ENCODE data around the gene SCN2B. TPM values are rescaled to one million over a fixed set of nuclear protein-coding genes. Genes with fewer than 3 reads are reported as not detected.

The SCN2B gene
- total RNA-seq, 1 donor from 2014 or later, result 0.39 TPM

GRCh38 chr11:118213201-118213600, 36.8 kb upstream of the SCN2B start:
- TF ChIP-seq CTCF (IDR thresholded peaks at IDR 0.05; ENCODE audit: partially characterized antibody, unreplicated experiment), result no peak
- Mint-ChIP-seq H3K27ac (ENCODE audit: unreplicated experiment) (no peak overlapping the region), H3K4me1 (ENCODE audit: low read depth, unreplicated experiment) (peaks cover 8% of the 10 kb centered on the region), H3K36me3 (ENCODE audit: unreplicated experiment) (no peaks in the 10 kb centered on the region), H3K27me3 (ENCODE audit: unreplicated experiment) (peaks cover 1% of the 10 kb centered on the region), H3K4me3 (ENCODE audit: unreplicated experiment) (no peak overlapping the region), H3K9me3 (ENCODE audit: unreplicated experiment) (peaks cover 1% of the 10 kb centered on the region)
- no peak for DNase-seq

DNA sequence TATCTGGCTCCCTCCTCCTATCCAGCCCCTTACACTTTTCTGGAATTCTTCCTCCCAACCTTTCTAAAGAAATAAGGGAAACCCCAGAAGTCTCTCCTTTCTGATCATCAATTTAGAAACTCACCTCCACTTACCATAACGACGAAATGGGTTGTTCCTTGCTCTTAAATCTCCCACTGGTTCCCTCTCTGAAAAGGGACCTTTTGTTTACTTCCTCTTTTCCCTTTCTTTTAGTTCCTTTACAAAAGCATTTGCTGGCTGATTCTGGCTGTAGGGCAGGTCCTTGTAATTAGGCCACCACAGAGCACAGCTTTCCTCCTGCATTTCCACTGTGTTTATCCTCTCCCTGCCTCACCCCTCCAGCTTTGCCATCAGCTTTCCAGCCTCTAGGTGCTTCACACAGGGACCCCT, 36.3 kb upstream of the SCN2B start:
- no peak for DNase-seq
- no peak overlapping the region for H3K27ac Mint-ChIP-seq (ENCODE audit: unreplicated experiment)
- peaks cover 1% of the 10 kb centered on the region for H3K9me3 Mint-ChIP-seq (ENCODE audit: unreplicated experiment)
- H3K36me3 Mint-ChIP-seq (ENCODE audit: unreplicated experiment), result no peaks in the 10 kb centered on the region
- H3K4me1 Mint-ChIP-seq (ENCODE audit: low read depth, unreplicated experiment), result peaks cover 8% of the 10 kb centered on the region
- peaks cover under 1% of the 10 kb centered on the region for H3K27me3 Mint-ChIP-seq (ENCODE audit: unreplicated experiment)
- no peak for TF ChIP-seq CTCF (IDR thresholded peaks at IDR 0.05; ENCODE audit: partially characterized antibody, unreplicated experiment)
- no peak overlapping the region for H3K4me3 Mint-ChIP-seq (ENCODE audit: unreplicated experiment)

DNA sequence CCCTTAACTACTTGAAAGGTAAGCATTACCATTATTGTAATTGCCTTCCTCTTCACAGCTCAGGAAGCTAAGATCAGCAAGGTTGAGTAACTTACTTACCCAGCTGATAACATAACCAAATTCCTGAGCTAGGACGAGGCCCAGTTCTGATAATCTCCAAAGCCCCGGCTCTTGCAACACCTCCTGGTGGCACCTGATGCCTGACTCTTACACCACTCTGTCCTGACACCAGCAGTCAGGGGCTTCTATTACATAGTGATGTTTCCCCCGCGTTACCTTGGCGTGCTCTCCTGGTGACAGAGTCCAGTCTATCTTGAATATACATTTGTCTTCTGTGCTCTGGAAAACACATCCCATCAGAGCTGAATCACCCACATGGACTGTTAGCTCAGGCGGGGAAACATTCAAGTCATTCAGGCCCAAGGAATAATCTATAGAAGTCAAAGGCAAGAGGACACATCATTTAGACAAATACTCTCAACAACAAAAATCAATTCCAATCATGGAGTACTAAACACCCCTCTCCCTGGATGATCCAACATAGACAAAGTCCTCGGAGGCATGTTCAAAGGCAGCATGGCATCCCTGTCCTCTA, 35.8 kb upstream of the SCN2B start:
- Mint-ChIP-seq H3K4me1 (ENCODE audit: low read depth, unreplicated experiment) (peaks cover 8% of the 10 kb centered on the region), H3K4me3 (ENCODE audit: unreplicated experiment) (no peak overlapping the region), H3K36me3 (ENCODE audit: unreplicated experiment) (no peaks in the 10 kb centered on the region), H3K9me3 (ENCODE audit: unreplicated experiment) (peaks cover 1% of the 10 kb centered on the region), H3K27me3 (ENCODE audit: unreplicated experiment) (no peaks in the 10 kb centered on the region), H3K27ac (ENCODE audit: unreplicated experiment) (no peak overlapping the region)
- no peak for TF ChIP-seq CTCF (IDR thresholded peaks at IDR 0.05; ENCODE audit: partially characterized antibody, unreplicated experiment)
- DNase-seq, result no peak

DNA sequence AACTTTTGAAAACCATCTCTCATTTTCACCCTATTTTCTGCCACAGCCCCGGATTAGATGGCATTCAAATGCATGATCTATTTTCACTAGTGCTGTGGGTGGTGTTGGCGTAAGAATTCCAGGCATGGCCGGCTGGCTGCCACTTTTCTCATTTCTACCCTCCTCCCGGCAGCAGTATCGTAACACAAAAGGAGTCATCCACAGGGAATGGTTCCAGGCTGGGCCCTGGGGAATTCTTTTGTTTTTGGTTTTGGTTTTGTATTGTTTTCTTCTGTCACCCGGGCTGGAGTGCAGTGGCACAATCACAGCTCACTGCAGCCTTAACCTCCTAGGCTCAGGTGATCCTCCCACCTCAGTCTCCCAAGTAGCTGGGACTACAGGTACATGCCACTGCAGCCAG, 34.6 kb upstream of the SCN2B start:
- Mint-ChIP-seq H3K4me3 (ENCODE audit: unreplicated experiment) (no peak overlapping the region), H3K27me3 (ENCODE audit: unreplicated experiment) (no peaks in the 10 kb centered on the region), H3K9me3 (ENCODE audit: unreplicated experiment) (peaks cover 1% of the 10 kb centered on the region), H3K27ac (ENCODE audit: unreplicated experiment) (no peak overlapping the region), H3K36me3 (ENCODE audit: unreplicated experiment) (no peaks in the 10 kb centered on the region), H3K4me1 (ENCODE audit: low read depth, unreplicated experiment) (no peaks in the 10 kb centered on the region)
- TF ChIP-seq CTCF (IDR thresholded peaks at IDR 0.05; ENCODE audit: partially characterized antibody, unreplicated experiment), result no peak
- no peak for DNase-seq

DNA sequence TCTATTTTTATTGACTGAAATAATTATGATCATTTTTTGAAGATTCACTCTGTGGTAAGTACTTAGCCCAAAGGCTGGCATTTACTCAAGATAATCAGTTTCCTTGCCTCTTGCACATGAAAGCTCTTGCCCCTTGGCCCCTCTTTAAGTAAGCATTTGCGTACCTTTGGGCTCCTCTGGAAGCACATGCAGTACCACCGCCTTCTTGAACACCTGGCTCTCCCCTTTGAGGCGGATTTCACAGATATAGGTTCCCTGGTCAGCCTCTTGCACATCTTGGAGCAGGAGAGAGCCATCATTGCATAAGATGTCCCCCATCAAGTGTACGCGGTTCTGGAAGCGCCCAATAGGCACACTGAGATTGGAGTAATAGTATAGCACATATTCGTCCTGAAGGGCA, 33.9 kb upstream of the SCN2B start:
- DNase-seq, result no peak
- no peaks in the 10 kb centered on the region for H3K4me1 Mint-ChIP-seq (ENCODE audit: low read depth, unreplicated experiment)
- no peak for TF ChIP-seq CTCF (IDR thresholded peaks at IDR 0.05; ENCODE audit: partially characterized antibody, unreplicated experiment)

More for the DNA sequence above, 33.9 kb upstream of the SCN2B start:
- Mint-ChIP-seq H3K27ac (ENCODE audit: unreplicated experiment) (no peak overlapping the region), H3K4me3 (ENCODE audit: unreplicated experiment) (no peak overlapping the region), H3K27me3 (ENCODE audit: unreplicated experiment) (no peaks in the 10 kb centered on the region), H3K36me3 (ENCODE audit: unreplicated experiment) (no peaks in the 10 kb centered on the region), H3K9me3 (ENCODE audit: unreplicated experiment) (peaks cover 1% of the 10 kb centered on the region)

Measured in glutamatergic neuron (in vitro differentiated cells).